Left forelimb (tissue), 1 donor: ENCODE results near the gene VIP.
"Not testable (repeated sequence)": the region's sequence is repeated elsewhere in the genome, so short reads cannot be mapped to it uniquely, and the experiment has no call there.

ENCODE experiments used
- DNase-seq: peaks from one replicate; pipeline ENCODE4 v3.0.0-alpha.2; 2018; ENCODE audit warnings: low spot score

Gene VIP

DNA sequence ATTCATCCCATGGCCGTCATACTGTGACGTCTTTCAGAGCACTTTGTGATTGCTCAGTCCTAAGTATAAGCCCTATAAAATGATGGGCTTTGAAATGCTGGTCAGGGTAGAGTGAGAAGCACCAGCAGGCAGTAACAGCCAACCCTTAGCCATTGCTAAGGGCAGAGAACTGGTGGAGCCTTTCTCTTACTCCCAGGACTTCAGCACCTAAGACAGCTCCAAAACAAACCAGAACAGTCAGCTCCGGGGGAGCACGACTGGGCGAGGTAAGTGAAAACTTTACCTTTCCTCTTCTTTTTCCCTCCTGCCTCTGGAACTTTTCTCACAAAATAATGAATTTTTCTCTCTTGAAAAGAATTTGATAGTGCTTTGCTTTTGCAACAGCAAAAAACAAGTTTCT, at the start of gene VIP:
Gene VIP (plus strand): TSS at position 104 of the 400 bp plus-strand sequence. CDS start 1,381 bp downstream, outside the sequence.
- no peak for DNase-seq

DNA sequence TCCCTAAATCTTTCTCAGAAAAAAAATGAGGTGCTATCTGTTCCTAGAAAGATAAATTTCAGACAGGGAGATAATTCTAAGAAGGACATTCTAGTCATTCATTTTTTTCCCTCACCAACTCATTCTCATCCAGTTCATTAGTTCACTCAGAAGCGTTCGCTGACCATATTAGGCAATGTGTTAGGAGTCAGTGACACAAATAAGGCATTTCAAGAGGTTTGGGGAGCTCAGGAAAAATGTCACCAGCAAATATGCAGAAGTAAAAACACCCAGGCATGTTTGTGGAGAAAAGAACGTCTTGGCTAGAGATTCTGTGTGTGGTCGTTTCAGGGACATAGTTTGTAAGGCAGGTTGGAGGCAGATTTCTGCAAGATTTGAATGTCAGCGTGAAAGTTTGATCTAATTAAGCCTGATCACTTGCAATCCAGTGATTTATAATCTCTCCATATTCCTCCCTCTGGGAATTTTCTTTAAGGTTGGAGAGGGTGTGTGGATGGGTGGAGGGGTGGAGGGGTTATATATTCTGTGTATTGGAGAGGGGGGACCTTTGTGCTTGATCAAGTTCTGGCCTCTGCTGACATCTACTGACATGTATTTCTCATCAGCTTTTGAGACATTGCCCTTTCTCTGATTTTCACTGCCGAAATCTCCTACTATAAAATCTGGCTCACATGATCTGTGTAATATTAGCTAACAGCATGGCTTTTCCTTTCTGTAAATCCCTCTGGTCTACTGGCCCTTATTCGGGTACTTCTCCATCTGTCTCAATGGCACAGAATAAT, 49.3 kb upstream of the VIP start:
- no peak for DNase-seq

DNA sequence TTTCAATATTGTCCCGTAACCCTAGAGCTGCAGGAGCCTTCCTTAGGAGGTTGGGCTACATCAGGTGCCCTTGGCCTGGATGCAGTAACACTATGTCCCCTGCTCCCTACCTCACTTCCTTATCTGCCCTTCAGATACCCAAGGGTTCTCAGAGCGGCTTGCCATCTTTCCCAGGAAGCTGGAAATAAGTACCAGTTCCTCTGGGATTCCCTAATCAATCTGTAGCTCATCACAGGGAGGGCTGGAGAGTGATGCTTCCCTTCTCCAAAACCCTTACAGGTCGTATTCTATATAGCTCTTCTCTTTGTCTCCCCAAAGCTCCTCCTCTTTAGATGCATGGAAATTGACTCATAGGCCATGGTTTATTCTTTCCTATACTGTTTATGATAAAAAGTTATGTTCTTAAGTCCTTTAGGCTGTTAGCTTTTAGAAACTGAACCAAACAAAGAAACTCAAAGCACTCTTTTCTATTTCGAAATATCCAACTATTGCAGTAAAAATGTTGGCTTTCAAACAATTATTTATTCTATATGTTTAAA, 48.7 kb upstream of the VIP start:
- no peak for DNase-seq

DNA sequence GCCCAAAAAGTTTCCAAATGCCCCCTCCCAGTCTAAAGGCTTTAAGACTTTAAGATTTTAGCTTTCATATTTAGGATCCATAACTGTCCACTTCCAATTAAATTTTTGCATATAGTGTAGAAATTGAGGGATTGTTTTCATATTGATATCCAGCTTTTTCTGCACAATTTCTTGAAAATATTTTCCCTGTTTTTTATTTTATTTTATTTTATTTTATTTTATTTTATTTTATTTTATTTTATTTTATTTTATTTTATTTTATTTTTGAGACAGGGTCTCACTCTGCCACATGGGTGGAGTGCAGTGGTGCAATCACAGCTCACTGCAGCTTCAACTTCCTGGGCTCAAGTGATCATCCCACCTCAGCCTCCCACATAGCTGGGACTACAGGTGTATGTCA, 46.8 kb upstream of the VIP start:
- not testable (repeated sequence) for DNase-seq

DNA sequence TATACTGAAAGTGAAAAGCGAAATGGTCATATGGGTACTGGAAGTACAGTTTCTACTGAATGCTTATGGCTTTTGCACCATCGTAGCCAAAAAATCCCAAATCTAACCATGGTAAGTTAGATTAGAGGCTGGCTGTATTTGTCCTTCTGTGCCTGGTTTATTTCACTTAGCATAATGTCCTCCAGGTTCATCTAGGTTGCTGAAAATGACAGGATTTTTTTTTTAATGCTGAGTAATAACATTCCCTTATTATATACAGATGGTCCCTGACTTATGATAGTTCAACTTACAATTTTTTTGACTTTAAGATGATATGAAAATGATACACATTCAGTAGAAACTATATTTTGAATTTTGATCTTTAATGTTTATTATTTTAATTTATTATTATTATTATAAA, 45.3 kb upstream of the VIP start:
- no peak for DNase-seq

DNA sequence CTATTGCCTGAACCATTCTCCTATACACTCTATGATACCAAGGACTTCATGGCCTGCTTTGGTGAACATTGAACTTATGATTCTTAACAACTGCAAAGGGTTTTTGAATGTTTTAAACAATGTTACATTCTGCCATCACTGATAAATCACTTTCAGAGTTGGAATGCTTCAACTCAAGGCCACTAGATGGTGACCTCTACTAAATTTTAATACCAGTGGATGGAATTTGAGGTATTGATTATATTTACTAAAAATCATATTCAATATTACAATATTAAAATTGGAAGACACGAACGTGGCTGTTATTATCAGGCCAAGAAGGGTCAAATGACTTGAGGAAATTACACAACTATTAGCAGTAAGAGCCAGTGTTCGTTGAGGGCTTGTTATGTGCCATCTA, 34.3 kb upstream of the VIP start:
- no peak for DNase-seq

DNA sequence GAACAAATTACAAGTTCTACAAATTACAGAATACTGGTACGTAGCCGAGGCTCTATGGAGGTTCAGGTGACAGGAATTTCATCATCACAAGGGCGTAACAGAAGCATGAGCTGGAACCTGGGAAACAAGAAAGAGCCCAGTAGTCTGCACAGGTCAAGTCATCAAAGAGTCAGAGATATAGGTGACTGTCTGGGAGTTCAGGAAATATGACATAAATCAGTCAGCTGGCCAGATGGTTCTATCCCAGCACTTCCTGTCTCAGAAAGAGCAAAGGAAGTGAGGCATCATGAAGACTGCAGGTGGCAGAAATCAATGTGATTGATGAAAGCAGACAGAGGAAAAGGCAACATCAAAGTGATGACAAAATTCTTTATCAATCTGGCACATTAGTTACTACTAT, 29.6 kb upstream of the VIP start:
- DNase-seq, result no peak

DNA sequence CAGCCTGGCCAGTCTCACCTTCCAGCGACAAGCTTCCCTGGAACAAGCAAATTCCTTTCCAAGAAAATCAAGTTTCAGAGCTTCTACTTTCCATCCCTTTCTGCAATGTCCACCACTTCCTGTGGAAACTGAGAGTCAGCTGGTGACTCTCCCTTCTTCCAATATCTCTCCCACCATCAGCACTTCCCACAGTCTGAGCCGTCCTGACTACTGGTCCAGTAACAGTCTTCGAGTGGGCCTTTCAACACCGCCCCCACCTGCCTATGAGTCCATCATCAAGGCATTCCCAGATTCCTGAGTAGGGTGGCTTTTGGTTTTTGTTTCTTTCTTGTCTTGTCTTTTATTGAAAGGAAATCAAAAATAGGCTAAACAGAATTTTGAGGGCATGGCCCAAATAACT, 28.6 kb upstream of the VIP start:
- DNase-seq, result no peak

DNA sequence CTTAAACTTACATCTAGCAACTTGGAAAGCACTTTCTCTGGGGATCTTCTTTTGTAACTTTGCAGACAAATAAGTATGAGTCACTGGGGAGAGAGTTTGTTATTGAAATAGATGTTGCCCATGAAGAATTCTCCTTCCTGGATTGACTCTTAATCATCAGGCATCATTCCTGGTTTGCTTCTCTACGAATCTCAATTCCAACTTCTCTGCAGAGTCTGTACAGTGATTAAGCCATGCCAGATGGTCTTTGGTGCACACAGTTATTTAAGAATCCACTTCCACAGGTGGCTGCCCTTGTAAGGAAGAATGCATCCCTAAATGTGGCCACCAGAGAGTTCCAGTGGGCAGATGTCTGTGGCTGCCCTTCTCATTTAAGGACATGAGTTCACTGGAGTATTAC, 27.2 kb upstream of the VIP start:
- no peak for DNase-seq

DNA sequence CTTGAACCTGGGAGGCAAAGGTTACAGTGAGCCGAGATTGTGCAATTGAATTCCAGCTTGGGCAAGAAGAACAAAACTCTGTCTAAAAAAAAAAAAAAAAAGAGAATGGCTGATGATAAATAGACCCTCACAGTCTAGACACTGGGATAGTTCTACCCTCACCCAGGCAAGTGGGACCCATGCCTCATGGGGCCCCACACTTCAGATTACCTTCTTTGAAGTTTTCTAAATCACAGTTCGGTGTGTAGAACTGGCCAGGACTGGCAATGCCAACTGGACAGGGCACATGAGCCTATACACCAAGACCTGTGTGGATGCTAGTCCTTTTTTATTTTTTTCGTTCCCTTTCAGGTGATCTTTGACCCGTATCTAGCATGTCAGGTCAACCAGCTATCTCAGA, 24.3 kb upstream of the VIP start:
- no peak for DNase-seq

DNA sequence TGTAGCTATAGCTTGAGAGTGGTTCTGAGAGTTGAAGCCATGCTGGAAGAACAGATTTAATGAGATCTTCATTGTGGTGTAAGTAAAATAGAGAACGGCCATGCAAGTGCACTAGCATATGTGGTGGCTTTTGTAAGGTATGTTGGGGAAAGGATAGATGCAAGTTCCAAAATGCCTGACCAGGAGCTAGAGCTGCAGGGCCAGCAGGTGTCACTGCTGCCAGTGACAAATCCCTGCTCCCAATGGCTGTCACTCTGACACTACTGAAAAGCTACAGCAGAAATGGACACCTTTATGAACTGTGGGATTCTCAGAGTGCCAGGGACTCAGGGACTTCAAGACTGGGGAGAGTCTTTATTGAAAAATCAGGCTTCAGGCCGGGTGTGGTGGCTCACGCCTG, 23.1 kb upstream of the VIP start:
- DNase-seq, result no peak

DNA sequence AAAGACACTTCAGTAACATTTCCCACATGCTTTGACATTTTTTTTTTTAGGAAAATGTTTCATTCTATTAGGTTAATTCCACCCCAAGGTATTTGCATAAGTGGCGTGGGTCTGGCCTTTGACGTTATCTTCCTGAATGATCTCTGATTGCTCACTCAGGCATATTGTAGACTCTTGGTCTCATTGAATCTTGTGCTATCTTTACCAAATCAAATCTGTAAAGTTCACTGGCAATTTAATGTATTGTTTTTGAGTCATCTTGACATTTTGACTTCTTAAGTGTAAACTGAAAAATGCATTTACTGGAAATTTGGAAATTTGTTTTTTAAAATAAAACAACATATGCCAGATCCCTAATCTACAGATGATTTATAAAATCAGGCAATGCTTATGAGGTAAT, 16.0 kb upstream of the VIP start:
- DNase-seq, result no peak

DNA sequence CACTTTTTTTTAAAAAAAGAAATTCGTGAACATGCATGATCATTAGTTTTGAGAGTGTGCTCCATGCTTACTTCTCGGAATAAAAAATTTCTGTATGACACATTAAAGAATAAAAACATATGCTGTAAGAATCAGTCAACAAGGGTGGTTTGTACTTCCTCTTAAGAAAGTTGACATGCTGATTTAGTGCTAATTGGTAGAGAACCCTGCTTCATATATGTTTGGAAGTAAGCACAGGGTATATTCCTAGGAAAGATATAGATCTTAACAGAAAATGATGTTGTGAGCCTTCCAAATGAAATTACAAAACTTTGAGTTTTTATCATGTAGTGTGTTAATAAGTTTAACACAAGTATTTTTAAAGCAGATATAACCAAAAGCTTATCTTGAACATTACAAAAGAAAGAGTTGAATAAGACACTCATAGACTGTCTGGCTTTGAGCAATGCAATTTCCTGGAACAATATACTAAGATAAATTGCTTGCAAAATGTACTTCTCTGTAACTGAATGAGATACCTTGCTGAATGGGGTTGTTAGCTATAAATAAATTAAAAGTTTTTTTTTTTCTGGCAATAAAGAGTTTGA, 13.8 kb upstream of the VIP start:
- no peak for DNase-seq

DNA sequence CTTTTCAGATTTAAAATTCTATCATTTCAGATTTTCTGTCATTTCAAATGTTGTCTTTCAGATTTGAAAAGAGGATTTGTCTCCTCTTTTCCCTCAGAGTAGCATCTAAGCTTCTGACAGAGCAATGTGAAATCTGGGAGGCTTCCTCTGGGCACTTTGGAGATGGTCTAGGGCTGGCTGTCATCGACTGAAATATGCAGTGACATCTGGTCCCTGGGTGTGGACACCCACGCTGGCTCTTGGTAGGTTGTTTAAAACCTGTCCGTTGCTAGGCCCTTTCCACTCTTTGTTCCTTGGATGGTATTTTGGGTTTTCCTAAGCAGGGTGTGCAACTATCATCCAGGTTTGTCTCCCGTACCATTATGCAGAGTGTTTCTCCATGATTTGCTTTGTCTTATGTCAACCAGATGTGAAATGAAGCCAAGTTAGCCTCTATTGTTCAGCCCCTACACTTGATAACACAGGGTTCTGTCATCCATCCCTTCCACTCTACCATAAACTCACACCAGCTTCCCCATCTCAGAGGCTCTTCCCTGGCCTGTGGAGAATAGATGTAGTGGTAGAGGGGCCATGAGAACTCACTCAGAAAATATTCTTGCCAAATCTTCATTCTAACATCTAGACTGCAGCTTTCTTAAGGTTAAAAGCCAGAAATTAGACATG, 5.0 kb upstream of the VIP start:
- no peak for DNase-seq

DNA sequence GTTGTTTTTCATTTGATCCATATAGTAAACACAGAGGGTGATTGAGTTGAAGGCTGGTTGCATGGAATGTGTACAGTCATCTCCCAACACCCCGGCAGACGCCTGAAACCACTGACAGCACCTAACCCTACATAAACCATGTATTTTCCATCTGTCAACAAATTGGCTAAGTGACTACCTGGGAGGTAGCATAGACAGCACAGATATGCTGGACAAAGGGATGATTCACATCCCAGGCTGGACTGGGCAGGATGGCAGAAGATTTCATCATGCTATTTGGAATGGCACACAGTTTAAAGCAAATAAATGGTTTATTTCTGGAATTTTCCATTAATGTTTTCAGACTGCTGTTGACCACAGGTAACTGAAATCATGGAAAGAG, 4.4 kb upstream of the VIP start:
- no peak for DNase-seq

DNA sequence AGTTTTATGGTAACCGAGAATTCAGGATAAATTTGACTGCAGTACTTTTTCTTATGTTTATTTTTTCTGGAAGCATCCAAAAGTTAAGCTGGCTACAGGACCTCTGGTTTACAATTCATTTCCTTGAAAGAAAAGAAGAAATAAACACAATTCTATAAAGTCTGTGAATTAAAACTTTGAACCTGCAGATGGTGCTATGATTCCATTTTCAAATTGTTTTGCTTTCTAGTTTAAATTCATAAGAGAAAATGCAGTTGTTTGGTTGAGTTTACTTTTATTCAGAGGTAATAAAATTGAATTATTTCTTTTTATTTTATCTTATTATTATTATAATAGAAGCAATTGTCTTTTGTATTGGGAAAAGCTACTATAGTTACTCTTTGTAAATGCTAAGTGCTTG, 1.8 kb upstream of the VIP start:
- DNase-seq, result no peak

DNA sequence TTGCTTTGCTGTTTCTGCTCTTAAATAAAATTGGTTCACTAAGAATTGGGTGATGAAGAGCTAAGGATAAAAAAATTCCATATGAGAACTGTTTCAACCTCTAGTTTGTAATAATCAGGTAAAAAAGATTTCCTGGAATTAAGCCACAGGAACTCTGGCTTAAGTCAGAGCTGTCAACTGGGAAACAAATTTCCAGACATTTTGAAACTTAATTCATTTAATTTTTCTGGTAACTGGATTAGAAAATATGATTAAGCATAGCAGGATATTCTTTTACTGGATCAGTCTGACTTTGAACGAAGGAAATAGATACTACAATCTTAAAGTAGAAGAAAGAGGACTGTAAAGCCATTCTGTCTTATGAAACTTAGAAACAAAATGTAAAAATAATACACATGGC, 1.3 kb upstream of the VIP start:
- no peak for DNase-seq

DNA sequence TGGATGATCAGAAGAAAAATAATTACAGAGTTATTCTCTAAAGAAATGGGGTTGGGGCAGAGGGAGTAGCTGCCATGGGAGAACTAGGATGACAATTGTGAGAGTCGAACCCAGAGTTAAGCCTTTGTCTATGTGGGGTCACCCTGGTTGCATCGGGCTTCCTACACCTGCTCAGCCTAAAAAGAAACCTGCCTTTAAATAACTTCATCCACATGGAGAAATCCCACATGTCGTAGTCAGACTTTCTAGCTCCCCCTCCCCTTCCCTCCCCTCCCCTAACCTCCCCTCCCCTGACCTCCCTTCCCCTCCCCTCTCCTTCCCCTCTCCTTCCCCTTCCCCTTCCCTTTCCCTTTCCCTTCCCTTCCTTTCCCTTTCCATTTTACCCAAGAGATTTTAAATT, 14.7 kb downstream of the VIP start:
- no peak for DNase-seq

DNA sequence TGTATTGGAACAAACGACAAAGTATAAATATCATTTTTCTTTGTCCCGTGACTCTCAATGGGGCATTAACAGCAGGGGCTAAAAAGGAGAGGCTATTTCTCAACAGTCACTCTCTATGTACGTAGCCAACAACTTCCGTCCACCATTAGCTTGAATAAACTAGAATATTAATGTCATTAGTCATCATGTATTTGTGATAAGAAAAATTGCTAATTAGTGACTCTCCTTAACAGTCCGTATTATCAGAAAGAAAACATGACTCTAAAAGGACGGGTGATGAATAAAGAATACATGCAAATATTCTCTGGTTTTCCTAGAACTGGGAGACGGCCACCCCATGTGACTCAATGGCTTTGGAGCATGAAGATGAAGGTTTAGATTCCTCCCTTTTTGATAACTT, 18.6 kb downstream of the VIP start:
- DNase-seq, result no peak

DNA sequence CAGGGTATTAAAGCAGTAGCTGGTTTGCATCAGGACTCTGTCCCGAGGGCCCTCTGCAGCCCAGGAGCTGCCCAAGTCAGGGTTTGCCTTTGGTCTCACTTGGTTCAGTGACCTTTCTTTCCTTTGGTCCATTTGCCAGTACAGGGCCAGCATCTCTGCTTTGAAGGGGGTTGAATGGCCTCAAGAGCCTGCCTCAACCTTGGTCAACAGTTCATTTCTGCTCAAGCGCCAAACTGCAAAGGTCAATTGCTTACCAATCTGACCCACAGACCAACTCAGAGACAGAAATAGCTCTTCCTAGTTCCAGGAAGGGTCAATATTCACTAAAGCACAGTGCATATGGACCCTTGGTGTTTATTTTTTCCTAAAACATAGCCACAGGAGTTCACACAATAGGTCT, 19.4 kb downstream of the VIP start:
- DNase-seq, result no peak

DNA sequence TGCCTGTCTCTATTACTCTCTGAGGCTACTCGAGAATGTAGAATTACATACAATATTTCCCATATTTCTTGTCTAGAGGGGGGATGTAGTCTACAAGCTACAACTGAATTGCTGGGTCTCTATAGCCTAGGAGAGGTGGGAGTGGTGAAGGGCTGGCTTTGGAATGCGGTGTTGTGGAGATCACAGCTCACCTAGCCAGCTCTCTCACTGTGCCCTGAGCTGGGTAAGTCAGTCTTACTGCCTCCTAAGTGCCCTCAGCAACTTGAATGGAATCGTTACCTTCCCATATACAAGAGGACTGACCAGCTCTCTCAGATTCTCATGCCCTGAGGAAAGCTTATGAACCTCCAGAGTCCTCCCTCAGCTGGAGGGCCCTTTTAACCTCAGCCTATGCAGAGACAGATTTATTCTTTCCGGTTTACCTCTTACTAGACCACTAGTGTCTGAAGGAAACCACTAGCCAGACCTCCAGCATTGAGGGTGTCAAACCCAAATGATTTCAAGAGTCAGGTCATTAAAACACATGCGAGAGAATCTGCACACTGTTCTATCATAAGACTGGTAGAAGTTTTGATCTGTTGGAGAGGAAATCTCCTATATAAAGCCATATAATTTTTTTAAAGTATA, 20.6 kb downstream of the VIP start:
- no peak for DNase-seq

DNA sequence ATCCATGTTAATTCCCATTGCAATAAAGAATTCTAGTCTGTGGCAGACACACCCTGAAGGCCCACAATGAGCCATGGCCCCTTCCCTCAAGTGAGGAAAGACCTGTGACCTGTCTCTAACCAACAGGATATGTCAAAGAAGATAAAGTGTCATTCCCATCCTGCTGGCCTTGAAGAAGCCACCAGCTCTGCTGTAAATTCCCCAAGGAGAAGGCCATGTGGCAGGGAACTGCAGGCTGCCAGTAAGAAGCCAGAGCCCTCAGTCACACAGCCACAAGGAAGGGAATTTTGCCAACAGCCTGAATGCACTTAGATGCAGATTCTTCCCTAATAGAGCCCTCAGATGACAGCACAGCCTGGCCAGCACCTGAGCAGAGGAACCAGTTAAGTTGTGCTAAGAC, 24.8 kb downstream of the VIP start:
- DNase-seq, result no peak

DNA sequence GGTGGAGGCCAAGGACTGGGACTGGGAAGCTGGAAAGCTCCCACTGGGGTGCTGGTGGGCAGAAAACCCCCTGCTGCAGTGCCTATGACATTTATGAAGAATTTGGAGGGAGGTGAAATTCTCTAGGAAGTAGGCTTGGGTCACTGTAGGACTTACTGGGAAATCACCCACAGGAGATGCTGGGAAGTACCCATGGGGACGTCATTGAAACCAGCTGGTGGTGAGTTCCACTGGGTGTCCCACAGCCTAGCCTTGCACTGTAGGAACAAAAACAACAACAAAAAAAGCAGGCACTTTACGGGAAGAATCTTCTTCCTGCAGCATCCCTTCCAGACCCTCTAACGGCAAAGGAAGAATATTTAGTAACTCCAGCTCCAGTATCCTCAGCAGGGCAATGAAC, 26.2 kb downstream of the VIP start:
- DNase-seq, result no peak
